8988T (cell line): Measurements from ENCODE around the gene TBC1D20.

ENCODE experiments used
- DNase-seq: peaks from one replicate; pipeline ENCODE4 v3.0.0; 2011

Gene TBC1D20

DNA sequence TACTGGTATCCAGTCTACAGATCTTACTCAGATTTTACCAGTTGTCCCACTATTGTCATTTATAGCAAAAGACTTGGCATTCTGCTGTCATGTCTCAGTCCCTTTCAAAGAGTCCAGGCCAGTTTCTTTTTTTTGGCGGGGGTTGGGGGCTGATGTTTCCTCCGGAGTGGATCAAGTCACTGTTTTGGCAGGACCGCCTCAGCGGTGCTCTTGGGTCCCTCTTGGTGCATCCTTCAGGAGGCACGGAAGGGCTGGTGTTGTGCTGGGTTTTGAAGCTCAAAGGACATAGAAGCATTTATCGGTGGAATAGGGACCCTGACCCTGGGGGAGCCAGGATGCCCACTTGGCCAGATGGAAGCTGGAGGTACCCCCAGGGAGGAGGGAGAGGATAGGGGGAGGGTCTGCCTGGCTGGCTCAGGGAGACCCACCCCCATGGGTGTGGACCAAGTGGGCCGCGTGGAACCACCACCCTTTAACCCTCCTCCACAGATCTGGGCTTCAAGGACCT lies 43.4 kb downstream of the TBC1D20 start:
- DNase-seq = no peak

DNA sequence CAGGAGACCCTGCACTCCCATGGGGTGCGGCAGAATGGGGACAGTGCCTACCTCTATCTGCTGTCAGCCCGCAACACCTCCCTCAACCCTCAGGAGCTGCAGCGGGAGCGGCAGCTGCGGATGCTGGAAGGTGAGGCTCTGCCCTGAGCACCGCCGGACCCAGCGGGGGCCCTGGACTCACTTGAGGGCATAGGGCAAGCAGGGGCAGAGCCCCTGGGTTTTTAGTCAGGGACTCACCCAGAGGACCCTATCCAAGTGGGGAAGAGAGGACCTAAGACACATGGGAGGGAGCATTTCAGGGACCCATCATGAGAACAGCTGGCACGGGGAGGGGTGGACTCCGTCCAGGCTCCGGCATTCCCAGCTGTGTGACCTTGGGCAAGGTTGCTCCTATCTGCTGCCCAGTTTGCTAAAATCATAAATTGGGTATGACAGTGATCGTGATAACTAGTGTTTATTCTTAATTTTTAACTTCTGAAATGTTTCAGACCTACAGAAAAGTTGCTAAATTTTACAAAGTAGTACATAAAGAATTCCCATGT lies 44.5 kb downstream of the TBC1D20 start:
- DNase-seq = no peak

DNA sequence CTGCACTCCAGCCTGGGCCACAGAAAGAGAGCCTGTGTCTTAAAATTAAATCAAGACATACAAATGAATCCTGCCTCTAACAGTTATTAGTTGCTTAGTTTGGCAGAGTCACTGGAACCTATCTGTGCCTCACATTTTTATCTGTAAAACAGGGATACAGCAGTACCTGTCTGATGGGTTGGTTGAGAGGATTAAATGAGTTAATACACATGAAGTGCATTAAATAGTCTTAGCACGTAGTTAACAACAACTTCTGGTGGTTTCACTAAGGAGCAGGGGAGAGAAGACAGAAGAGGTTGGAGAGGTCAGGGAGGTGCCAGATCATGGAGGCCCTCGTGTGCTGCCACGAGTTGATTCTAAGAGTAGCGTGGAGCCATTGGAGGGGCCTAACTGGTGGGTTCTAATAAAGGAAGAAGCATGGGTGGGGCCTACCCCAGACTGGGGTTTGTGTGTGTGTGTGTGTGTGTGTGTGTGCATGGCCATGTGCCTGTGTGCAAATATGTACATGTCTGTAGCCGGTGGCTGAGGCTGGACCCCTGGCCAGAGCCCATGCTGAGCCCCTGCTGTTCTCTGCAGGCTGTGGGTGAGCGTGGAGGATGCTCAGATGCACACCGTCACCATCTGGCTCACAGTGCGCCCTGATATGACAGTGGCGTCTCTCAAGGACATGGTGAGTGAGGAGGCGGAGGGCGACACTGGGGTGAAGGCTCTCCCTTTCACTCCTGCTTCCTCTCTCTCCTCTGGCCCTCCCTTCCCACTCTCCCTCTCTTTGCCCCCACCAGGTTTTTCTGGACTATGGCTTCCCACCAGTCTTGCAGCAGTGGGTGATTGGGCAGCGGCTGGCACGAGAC lies 45.2 kb downstream of the TBC1D20 start:
- no peak for DNase-seq

DNA sequence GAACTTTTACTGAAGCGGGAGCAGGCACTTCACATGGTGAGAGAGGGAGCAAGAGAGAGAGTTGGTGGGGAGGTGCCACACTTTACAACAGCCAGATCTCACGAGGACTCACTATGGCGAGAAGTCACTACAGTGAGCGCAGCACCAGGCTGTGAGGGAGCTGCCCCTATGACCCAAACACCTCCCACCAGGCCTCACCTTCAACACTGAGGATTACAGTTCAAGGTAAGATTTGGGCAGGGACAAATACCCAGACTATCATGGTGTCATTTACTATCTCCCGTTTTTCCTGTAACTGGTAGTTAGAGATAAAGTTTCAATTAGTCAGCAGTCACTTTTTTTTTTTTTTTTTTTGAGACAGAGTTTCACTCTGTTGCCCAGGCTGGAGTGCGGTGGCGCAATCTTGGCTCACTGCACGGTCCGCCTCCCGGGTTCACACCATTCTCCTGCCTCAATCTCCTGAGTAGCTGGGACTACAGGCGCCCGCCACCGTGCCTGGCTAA lies 46.5 kb downstream of the TBC1D20 start:
- no peak for DNase-seq

DNA sequence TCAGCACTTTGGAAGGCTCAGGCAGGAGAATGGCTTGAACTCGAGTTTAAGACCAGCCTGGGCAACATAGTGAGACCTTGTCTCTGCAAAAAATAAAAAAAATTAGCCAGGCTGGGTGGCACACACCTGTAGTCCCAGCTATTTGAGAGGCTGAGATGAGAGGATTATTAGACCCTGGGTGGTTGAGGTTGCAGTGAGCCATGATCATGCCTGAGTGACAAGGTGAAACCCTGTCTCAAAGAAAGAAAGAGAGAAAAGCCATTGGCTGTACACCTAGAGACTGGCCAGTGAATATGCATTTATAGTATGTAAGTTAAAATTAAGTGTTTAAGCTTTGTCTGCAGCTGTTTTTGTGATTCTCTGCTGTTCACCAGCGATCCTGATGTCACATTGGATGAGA lies 48.2 kb downstream of the TBC1D20 start:
- DNase-seq = no peak

DNA sequence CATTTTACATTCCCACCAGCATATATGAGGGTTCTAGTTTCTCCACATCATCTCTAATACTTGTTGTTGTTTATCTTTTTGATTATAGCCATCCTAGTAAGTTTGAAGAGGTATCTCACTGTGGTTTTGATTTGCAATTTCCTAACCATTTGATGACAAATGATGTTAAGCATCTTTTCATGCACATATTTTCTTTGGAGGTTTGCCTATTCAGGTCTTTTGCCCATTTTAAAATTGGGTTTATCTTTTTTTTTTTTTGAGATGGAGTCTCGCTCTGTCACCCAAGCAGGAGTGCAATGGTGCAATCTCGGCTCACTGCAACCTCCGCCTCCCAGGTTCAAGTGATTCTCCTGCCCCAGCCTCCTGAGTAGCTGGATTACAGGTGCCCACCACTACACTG lies 50.3 kb downstream of the TBC1D20 start:
- no peak for DNase-seq

DNA sequence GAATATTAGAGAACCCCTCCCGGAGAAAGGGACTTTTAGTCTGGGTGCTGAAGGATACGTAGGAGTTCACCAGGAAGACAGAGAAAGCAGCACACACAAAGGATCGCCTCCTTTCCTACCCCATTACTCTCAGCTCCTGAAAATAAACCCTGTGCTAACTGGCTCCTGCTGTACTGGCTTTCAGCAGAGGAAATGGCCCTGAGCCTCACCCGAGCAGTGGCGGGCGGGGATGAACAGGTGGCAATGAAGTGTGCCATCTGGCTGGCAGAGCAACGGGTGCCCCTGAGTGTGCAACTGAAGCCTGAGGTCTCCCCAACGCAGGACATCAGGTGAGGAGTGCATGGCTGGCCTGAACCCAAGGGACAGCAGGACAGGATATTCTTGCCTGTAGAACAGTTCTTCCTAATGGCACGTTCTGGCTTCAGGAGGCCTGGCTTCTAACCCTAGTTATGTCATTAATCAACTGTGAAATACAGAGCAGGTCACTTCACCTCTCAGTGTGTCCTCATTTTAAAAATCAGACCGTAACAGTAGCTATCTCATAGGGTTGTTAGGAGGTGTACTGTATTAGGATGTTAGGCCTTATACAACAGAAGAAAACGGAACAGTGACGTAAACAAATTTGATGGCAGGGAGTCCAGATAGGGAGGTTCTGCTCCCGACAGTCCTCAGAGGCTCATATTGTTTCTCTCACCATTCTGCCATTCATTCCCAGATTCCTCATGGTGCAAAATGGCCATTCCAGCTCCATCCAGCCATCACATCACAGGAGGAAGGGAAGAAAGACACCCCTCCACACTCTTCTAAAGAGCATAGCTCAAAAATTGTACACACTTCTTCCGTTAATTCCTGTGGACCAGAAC lies 52.4 kb downstream of the TBC1D20 start:
- no peak for DNase-seq

DNA sequence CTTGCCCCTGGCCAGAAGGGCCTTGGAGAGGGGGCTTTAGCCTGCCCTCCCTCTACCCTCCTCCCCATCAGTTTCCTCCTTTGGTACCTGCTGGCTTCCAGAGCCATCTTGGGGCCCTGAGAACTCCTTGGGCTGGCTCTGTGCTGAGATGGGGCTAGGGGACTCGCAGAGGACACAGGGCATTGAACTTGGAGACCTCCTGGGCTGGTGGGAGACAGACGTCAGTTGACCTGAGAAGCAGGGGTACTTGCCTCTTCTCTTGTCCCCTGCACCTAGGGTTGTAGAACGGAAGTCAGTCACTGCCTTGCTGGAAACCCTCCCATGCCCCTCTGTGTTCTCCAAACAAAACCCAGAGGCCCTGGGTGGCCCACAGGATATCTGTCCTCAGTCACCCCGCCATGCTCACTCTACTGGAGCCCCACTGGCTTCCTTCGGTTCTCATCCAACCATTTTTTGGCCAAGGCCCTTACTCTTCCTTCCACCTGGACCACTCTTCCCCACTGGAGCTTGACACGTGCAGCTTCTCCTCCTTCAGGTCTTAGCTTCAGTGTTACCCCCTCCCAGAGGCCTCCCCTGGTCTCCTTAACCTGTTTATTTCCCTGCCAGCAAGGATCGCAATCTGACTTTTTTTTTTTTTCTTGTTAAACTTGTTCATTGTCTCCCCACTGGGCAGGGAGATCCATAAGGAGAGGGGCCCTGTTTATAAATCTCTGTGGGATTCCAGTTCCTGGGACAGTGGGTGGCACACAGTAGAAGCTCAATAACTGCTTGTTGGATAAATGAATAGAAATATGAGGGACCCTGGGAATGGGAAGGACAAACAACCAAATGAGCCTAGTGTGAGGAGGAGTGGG lies 53.3 kb downstream of the TBC1D20 start:
- no peak for DNase-seq

DNA sequence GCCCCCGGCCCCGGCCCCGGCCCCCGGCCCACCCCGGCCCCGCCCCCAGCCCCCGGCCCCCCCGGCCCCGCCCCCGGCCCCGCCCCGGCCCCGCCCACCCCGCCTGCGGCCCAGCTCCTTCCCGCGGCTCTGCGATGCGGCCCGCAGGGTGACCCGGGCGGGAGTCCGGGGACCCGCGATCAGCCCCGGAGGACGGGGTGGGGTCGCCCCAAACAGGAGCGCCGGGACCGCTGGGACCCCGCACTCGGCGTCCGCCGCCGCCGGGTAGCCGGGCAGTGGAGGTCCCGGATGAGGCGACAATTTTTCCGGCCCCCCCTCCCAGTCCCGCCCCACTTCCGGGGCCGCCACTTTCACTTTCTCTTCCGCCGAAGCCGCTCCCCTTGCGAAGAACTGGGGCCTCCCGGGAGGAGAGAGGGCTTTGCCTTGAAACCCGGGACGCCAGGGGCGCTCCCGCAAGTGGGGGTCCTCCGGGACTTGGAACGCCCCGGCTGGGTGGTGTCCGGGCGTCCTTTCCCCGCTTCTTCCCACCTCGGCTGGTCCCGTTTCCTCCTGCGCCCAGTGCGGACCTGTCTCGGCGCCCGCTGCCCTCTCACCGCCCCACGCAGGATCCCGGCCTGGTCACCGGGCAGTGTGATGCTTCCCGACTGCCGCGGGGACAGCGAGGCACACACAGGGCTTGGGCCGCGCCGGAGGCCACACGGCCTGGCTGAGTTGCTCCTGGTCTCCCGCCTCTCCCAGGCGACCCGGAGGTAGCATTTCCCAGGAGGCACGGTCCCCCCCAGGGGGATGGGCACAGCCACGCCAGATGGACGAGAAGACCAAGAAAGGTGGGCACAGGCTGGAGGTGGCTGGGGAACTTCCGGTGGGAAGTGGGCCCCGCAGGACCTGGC lies 54.1 kb downstream of the TBC1D20 start, which contains the start of gene RBCK1:
Gene RBCK1, plus strand, starts transcription at position 347 of the 890 bp plus-strand sequence. Its CDS starts 459 bp downstream, at position 806.
- DNase-seq = peak; percentile 95

DNA sequence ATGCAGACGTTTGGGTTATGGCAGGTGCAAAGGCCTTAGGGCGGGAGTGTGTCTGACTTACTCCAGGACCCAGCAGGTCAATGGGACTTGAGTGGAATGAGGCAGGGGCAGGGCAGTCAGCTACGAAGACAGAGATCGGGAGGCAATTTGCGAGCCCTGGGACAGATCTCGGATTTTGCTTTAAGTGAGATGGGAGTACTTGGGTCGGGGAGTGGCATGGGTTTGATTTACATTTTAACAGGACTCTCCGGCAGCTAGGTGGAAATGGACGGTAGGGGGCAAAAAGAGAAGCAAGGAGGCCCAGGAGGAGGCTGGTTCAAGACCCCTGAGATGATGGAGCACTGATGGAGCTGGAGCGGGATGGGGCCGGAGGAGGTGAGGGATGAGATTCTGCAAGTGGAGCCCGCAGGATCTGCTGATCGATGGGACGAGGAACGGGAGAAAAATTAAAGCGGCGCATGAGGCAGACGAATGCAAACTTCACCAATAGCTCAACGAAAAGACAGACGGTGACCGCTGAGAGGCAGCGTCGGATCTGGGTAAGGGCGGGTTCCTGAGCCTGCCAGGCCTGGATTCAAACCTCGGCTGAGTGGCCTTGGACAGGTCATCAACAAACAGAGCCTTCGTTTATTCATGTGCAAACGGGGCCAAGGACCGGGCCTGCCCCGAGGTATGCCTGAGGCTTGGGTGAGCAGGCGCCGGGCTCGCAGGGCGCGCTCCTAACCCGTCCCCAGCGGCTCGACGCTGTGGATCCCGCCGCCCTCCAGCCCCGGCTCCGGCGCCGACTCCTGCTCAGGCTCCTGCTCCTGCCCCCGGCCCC lies 55.0 kb downstream of the TBC1D20 start:
- peak; percentile 92 for DNase-seq

DNA sequence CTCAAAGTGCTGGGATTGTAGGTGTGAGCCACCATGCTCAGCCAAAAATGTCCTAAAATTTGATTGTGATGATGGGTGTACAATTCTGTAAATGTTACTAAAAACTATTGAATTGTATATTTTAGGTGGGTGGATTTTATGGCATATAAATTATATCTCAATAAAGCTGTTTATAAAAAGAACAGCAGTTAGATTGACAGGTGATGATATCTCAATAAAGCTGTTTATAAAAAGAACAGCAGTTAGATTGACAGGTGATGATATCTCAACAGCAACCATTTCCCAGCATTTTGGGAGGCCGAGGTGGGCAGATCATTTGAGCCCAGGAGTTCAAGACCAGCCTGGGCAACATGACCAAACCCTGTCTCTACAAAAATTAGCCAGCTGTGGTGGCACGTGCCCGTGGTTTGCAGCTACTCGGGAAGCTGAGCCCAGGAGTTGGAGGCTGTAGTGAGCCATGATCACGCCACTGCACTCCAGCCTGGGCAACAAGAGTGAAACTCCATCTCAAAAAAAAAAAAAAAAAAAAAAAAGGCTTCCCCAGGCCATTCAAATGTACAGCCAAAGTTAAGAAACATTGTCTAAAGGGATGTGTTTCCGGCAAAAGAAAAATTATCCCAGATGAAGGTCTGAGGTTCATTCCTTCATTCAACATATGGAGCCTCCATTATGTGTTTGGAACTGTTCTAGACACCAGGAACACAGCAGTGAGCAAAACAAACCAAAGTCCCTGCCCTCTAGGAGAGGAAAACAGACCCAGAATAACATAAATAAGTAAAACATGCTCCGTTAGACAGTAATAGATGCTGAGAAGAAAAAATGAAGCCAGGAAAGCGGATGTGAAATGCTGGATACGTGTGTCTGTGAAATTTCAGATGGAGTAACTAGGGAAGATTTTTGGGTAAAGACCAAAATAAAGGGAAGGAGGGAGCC lies 55.9 kb downstream of the TBC1D20 start:
- no peak for DNase-seq

DNA sequence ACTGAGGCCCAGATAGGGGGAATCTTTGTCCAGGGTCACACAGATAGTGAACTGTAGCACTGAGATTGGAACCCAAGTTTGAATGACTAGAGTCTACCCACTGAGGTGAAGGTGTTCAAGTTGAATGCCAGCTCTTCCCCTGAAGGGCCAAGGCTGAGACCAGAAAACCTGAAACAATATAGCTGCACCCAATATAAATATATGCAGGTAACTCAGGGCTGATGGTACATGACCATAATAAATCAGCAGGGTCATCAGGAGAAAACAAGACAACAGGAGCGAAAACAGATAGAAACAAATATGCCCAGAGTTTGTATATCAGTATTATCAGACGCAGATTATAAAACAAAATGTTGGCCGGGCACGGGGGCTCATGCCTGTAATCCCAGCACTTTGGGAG lies 58.2 kb downstream of the TBC1D20 start:
- DNase-seq = no peak

DNA sequence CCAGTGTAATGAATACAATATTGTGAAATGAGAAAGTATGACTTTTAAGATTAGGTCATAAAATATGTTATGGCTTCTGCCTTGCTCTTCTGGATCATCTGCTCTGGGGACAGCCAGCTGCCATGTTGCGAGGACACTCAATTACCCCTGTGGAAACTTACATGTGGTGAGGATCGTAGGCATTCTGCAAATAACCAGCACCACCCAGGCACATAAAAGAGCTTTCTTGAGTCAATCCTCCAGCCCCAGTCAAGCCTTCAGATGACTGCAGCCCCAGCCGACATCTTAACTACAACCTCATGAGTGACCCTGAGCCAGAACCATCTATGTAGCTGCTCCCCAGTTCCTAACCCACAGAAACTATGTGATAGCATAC lies 58.8 kb downstream of the TBC1D20 start:
- no peak for DNase-seq

DNA sequence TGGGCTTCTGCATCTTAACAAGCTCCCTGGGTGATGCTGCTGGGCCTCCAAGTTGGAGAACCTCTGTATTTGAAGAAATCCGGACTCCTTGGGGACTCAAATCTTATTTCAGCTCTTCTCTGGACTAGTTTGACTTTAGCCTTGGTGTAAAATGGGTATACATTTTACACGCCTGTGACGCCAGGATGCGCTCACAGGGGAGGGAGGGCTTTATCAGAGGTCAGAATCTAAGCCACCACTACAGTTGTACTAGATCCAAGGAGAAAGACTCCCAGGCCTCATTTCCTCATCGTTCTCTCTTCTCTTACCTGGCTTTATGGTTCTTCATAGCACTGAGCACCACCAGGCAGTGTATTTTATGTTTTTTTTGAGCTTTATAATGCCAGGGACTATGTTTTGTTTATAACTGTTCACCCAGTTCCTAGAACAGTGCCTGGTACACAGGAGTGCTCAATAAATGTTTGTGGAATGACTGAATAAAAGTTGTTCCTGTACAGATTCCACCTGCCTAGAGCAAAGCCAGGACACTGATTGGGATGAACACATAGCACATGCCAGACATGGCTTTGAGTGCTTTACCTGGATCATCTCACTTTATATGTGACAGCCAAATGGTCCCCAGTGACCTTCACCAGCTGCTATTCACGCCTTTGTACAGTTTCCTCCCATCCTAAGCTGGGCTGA lies 59.3 kb downstream of the TBC1D20 start:
- DNase-seq = no peak

DNA sequence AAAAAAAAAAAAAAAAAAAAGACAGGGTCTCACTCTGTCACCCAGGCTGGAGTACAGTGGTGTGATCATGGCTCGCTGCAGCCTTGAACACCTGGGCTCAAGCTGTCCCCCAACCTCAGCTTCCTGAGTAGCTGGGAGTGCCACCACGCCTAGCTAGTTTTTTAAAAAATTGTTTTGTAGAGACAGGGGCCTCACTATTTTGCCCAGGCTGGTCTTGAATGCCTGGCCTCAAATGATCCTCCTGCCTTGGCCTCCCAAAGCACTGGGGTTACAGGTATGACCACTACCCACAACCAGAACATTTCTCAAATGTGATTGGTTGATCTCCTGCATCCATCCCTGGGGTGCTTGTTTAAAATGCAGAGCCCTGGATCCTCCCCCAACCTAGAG lies 59.8 kb downstream of the TBC1D20 start:
- no peak for DNase-seq

DNA sequence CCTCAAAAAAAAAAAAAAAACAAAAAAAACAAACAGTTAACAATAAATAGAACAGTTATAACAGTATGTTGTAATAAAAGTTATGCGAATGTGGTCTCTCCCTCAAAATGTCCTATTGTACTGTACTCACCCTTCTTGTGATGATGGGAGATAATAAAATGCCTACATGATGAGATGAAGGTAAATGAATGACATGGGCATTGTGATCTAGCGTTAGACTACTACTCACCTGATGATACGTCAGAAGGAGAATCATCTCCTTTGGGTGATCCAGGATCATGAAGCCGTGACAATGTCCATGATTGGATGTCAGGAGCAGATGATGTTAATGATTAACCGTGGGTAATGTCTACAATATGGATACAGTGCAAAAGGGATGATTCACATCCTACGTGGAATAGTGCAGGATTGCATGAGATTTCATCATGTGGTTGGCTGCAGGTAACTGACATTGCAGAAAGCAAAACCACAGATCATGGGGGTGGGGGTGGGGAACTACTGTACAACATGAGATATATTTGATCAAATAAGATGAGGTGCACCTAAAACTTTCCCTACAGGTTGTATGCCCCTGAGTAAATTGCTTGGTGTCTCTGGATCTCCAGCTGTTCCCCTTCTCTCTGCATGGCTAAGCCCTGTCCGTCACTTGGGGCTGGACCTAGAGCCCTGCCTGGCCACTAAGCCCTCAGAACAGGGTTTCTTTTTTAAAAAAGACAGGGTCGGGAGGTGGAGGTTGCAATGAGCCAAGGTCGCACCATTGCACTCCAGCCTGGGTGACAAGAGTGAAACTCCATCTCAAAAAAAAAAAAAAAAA lies 60.4 kb downstream of the TBC1D20 start:
- no peak for DNase-seq

DNA sequence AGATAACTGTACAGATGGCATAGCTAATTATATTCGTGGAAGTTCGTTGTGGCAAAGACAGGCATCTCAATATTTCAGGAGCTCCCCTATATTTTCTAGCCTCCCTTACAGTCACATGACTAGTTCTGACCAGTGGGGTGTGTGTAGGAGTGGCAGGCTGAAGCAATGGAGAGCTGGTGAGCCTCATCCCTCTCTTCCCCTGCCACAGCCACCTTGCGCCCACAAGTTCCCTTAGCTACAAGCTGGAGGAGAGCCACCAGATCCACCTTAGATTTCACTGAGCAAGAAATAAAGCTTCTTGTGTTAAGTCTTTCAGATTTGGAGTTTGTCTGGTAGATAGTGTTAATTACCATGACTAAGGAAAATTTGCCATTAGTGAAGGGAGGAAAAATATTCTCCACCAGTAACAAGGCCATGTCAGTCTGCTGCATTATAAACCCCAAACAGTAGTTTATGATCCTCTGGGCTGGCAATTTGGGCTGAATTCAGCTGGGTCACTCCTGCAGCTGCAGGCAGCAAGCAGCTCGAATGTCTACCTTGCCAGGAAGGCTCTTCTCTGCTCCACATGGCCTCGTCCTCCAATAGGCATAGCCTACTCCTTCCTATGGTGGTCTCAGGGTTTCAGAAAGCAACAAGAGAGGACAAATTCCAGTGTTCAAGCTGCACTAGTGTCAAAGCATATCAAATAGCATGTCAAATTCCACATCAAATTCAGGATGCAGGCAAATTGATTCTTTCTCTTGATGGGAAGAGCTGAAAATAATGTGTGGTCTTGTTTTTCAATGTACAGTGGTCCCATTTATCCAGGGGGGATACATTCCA lies 61.7 kb downstream of the TBC1D20 start:
- no peak for DNase-seq
